Measurements from ENCODE around the gene CPA1.

Gene CPA1

DNA sequence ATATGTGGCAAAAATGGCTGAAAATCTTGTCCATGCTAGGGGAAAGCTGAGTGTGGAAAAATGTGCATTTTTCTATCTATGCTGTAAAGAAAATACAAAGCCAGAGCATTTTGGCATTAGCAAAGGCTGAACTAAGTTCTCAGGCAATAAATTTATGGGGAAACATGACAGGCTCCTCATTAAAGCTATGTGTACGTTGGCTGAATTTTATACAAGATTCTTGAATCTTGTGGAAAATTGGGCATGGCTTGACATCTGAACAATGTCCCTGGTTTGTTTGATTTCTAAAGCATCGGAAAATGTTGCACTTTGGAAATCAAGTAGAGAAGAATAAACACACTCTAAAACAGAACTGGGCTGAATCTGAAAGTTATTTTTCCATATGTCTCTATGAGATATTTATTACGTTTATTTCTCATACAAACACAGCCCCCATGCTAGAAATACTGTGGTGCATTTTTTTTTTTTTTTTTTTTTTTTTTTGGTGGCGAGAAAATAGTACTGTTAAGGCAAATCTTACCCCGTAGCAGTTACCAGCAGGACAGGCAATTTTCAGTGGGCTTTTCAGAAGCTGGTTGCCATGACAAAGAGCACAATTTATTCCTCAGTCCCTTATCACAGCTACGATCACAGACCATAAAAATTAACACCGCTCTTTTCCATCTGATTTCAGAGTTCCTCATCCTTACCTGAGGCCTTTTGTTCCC, 16.9 kb downstream of the CPA1 start:
- DNase-seq: no peak

- DNase-seq: no peak
Observed at GRCh38 chr7:130397758-130398073, 17.4 kb downstream of the CPA1 start.

- no peak for DNase-seq
Observed at GRCh38 chr7:130398526-130399090, 18.3 kb downstream of the CPA1 start.

DNA sequence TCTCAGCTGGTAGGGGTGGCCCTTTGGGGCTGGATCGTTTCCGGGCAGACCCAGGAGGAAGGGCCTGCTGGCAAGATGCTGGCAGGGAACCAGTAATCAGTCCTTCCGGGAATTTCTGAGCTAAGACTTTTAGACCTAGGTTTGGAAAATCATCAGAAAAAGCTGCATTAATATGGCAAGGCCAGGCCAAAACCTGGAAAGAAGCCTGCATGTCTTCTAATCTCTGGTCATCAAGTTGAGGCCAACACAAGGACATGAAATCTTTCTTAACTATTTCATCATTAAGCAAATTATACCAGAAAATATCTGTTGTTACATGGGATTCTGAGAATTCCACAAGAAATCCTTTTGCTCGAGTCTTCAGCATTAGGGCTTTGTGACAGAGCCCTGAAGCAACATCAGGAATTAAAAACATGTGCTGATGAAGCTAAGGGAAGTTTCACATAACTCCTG, 19.9 kb downstream of the CPA1 start:
- no peak for DNase-seq

DNA sequence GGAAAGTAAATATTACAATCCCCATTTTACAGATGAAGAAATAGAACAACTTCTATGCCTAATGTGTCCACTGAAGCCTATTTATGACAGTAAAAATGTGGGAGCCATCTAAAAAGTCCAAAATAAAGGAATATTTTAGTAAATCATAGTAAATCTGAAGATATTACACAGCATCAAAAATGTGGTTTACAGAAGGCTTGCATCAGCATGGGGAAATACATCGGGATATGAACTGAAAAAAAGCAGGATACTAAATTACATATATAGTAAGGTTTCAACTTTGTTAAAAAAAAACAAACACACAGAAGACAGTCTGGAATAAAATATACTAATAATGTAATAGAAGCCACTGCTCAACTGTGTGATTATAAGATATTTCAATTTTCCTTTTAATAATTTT, 20.8 kb downstream of the CPA1 start:
- DNase-seq: no peak

- DNase-seq: no peak
Observed at GRCh38 chr7:130401578-130401977, 21.3 kb downstream of the CPA1 start.

GRCh38 chr7:130405003-130405402, 24.7 kb downstream of the CPA1 start:
- no peak for DNase-seq

GRCh38 chr7:130409067-130409711, 28.9 kb downstream of the CPA1 start:
- DNase-seq: no peak

DNA sequence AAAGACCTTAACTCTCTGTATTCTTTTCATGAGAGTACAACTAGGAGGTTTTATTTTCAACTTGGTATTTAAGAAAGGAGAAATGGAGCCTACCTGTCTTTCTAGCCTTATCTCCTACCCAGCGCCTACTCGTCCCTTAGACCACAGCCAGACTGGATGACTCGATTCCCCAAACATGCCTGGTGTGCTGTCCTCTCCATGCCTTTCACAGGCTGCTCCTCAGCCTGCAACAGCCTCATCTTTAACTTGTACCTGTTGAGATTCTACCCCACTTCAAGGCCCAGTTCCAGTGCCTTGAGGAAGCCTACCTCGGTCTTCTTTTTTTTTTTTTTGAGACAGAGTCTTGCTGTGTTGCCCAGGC, 29.4 kb downstream of the CPA1 start:
- DNase-seq: no peak

- DNase-seq: no peak
Observed at GRCh38 chr7:130410868-130411541, 30.7 kb downstream of the CPA1 start.

- DNase-seq: no peak
Observed at GRCh38 chr7:130413201-130413600, 32.9 kb downstream of the CPA1 start.

DNA sequence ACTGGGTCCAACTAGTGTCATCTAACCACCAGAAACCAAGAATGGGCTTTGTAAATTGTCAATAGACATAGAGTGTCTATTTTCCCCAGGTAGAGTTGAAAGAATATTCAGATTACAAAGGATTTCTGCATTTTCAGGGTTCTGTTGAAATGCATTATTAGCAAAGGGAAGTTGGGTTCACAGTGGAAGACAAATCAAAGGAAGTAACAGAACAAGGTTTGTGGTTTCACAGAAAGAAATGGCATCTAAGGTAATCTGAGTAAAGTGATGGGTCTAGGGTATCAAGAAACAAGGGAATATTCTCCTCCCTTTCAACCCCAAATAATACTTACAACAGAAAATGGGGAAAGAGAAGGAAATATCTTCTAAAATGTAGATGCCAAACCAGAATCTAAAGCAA, 34.7 kb downstream of the CPA1 start:
- no peak for DNase-seq

DNA sequence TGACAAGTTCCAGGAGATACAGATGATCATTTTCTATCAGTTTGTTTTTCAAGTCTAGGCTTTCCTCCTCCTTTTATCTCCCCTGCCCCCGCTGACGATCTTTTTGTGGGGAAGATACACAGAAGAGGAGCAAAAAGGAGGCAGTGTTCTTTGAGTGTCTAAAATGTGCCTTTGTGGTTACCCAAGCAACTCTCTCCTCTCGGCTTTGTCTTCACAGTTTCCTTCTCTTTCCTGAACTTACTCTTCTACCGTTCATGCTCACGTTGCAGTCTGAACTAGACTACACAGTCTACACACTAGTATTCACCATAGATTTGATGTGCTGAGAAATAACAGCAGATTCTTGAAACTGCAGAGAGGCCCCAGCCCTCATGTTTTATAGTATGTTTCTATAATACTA, 36.9 kb downstream of the CPA1 start:
- DNase-seq: no peak

- DNase-seq: no peak
Observed at GRCh38 chr7:130418306-130418705, 38.0 kb downstream of the CPA1 start.

DNA sequence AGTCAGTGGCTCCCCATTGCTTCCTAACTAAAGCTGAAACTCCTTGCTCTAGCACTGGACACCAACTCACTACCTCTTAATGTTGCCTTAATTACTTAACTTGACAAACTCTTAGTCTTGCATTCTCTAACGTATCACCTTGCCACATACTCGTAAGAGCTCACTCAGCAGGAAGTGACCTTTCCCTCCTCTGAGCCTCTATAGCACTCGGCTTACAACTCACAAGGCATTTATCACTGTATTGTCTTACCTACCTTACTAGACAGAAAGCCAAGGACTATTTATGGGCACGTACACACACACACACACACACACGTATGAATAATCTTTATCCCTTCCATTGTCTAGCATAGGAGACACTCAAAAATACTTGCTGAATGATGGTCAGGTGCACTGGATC, 39.4 kb downstream of the CPA1 start:
- no peak for DNase-seq

GRCh38 chr7:130420943-130421578, 40.8 kb downstream of the CPA1 start:
- DNase-seq: no peak

DNA sequence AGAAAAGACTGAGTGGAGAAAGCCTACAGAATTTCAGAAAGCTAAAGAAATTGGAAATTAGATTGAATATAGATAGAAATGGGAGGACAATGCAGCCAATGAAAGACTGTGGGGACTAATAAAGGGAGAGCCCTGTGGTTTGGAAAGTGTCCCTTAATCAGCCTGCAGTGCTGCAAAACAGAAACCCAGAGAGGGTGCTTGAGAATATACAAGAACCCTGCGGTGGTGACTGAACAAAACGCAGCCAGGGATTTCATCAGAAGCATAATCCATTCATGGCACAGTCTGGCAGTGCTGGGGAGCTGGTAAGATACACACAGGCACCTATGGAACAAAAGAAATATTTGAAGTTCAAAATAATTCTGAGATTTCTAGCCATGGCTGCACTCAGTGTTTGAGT, 41.4 kb downstream of the CPA1 start:
- peak; percentile 46 for DNase-seq

- no peak for DNase-seq
Observed at GRCh38 chr7:130423501-130424037, 43.3 kb downstream of the CPA1 start.

GRCh38 chr7:130425796-130426195, 45.5 kb downstream of the CPA1 start:
- no peak for DNase-seq

- no peak for DNase-seq
Observed at GRCh38 chr7:130426564-130426963, 46.3 kb downstream of the CPA1 start.

DNA sequence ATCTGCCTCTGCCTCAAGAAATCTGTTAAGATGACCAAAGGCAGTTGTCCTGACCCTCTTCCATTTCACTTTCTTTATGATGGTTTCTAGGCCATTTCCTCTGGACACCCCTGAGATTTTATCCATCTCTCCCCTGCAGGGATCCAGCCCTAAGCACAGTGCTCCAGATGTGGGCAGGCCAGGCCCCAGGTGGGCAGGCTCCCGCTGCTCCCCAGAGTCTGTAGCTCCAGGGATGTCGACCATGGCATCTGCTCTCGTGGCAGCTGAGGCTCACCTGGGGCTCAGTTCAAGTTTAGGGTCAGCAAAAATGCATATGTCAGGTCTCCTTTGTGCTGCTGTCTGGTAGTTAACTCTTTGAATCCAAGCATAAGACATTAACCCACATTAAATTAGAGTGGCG, 48.7 kb downstream of the CPA1 start:
- DNase-seq: no peak

DNA sequence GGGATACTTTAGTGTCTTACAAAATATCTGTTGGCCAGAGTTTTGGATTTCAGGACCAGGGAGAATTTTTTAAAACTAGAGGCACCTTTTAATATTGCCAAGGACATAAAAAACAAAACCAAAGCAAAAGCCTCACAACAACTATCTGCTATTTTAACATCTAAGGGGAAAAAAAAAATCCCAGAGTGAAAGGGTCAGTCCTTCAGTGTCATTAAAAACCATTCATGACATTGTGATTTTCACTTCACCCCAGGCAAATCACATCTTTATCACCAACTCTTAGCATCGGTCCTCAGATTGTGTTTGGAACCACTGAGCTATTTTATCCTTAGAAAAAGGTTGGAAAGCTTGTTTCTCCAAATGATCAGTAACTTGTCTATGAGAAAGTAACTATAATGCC, 49.8 kb downstream of the CPA1 start:
- DNase-seq: no peak

All from NCI-H82 (cell line).